GM12878 (cell line): ENCODE data around the gene RPL10A. TPM values are rescaled to one million over a fixed set of nuclear protein-coding genes. Genes with fewer than 3 reads are reported as not detected.

ENCODE experiments used
- ATAC-seq: fragments of 200-7000 bp; cut with Tn5 transposase; 3 replicates; pipeline ENCODE4 v1.9.1; 2020; ENCODE audit warnings: mild to moderate bottlenecking, moderate library complexity
- BruUV-seq: library from RNA; stranded (reverse); fragments of 400-500 nt; replicated peaks from 2 replicates; lab custom pipeline; 2021; lab: Mats Ljungman, UMichigan
- CTCF ChIA-PET: fragments of 300-600 bp; sonication (Branson Sonifier 250); formaldehyde crosslinking; extraction: SDS; loops from one replicate; lab custom pipeline; 2021; ENCODE audit warnings: inconsistent platforms; lab: Yijun Ruan, JAX
- POLR2A ChIA-PET: fragments of 350-600 bp; formaldehyde crosslinking; extraction: SDS; loops from one replicate; lab custom pipeline; 2021; ENCODE audit warnings: inconsistent platforms; lab: Charles Lee
- RAD21 ChIA-PET: fragments of 300-600 bp; sonication (Branson Sonifier 250); formaldehyde crosslinking; loops from one replicate; lab custom pipeline; 2023; ENCODE audit warnings: antibody characterized with exemption; ENCODE audit not compliant: unreplicated experiment; lab: Charles Lee
- SMC1A ChIA-PET: fragments of 300-600 bp; sonication (Branson Sonifier 250); formaldehyde crosslinking; loops from one replicate; lab custom pipeline; 2023; ENCODE audit not compliant: unreplicated experiment, uncharacterized antibody; lab: Charles Lee
- DNase-seq: peaks from one replicate; pipeline ENCODE4 v3.0.0-alpha.2; 2011; ENCODE audit warnings: low read depth, low spot score
- FAIRE-seq: peaks from 3 replicates; lab custom pipeline; 2011; peaks lifted over from hg19 to GRCh38; lab: Jason Lieb, UNC
- H2AFZ ChIP-seq: 2 replicates; pipeline ENCODE4 v1.6.0; 2011; ENCODE audit warnings: low read depth, low read length, control low read depth; ENCODE audit not compliant: control insufficient read depth
- H3K27ac ChIP-seq: 2 replicates; pipeline ENCODE4 v1.5.1; 2011; ENCODE audit warnings: control low read depth; ENCODE audit not compliant: control insufficient read depth, insufficient read depth
- H3K27me3 ChIP-seq, 2 experiments: replicated peaks in 1 of 2; 2 replicates each; pipeline versions ENCODE4 v1.6.0 to v1.6.1; 2011; ENCODE audit warnings: low read length in 1 of 2; ENCODE audit not compliant: control insufficient read depth in 2 of 2, insufficient read depth in 2 of 2
- H3K36me3 ChIP-seq, 2 experiments: 2 replicates each; pipeline ENCODE4 v1.5.1; 2011; ENCODE audit warnings: low read length in 1 of 2; ENCODE audit not compliant: control insufficient read depth in 2 of 2, insufficient read depth in 2 of 2
- H3K4me1 ChIP-seq: 2 replicates; pipeline ENCODE4 v1.6.1; 2011; ENCODE audit warnings: mild to moderate bottlenecking, low read length, moderate library complexity, mixed read lengths; ENCODE audit not compliant: control insufficient read depth, insufficient read depth
- H3K4me2 ChIP-seq: 2 replicates; pipeline ENCODE4 v1.6.0; 2011; ENCODE audit warnings: control low read depth; ENCODE audit not compliant: control insufficient read depth, insufficient read depth
- H3K4me3 ChIP-seq: fragments of 200-600 bp; sonication (generic); 2 replicates; pipeline ENCODE4 v1.5.1; 2016
- H3K79me2 ChIP-seq: 2 replicates; pipeline ENCODE4 v1.6.0; 2011; ENCODE audit warnings: low read length; ENCODE audit not compliant: control insufficient read depth, insufficient read depth
- H3K9ac ChIP-seq: 2 replicates; pipeline ENCODE4 v1.8.0; 2011; ENCODE audit warnings: low read length, control low read depth, mixed read lengths; ENCODE audit not compliant: control insufficient read depth, insufficient read depth
- H3K9me3 ChIP-seq: replicated peaks from 3 replicates; pipeline ENCODE4 v1.5.1; 2011; ENCODE audit warnings: mild to moderate bottlenecking, low read length; ENCODE audit not compliant: control insufficient read depth, insufficient read depth
- H4K20me1 ChIP-seq: 2 replicates; pipeline ENCODE4 v1.6.0; 2011; ENCODE audit not compliant: control insufficient read depth, insufficient read depth
- DPF2 ChIP-seq: fragments of 450-650 bp; IDR thresholded peaks from 2 replicates; pipeline ENCODE4 v1.6.1; 2017; ENCODE audit warnings: mild to moderate bottlenecking
- ESRRA ChIP-seq: IDR thresholded peaks from 2 replicates; pipeline ENCODE4 v1.6.1; 2012; ENCODE audit warnings: mild to moderate bottlenecking, low read length, improper control_type of control experiment
- FOXK2 ChIP-seq: fragments of 450-650 bp; IDR thresholded peaks from 2 replicates; pipeline ENCODE4 v1.6.1; 2017; ENCODE audit warnings: mild to moderate bottlenecking, moderate library complexity
- HCFC1 ChIP-seq: fragments of 150-350 bp; IDR thresholded peaks from 2 replicates; pipeline ENCODE4 v1.6.1; 2014; ENCODE audit warnings: low read length
- KAT2A ChIP-seq: conservative IDR thresholded peaks from 2 replicates; pipeline ENCODE4 v1.6.1; 2011; ENCODE audit warnings: low read depth, low read length; ENCODE audit not compliant: control insufficient read depth
- KLF5 ChIP-seq: fragments of 450-650 bp; IDR thresholded peaks from 2 replicates; pipeline ENCODE4 v1.6.1; 2014; ENCODE audit warnings: mild to moderate bottlenecking; ENCODE audit not compliant: partially characterized antibody
- MEF2A ChIP-seq: IDR thresholded peaks from 2 replicates; pipeline ENCODE4 v1.6.1; 2011; ENCODE audit warnings: low read depth, mild to moderate bottlenecking, low read length, moderate library complexity; ENCODE audit not compliant: insufficient read depth
- NFYA ChIP-seq: IDR thresholded peaks from 2 replicates; pipeline ENCODE4 v1.6.1; 2011; ENCODE audit warnings: low read depth, mild to moderate bottlenecking, low read length, improper control_type of control experiment, borderline replicate concordance
- NKRF ChIP-seq: fragments of 450-650 bp; conservative IDR thresholded peaks from 2 replicates; pipeline ENCODE4 v1.6.1; 2017; ENCODE audit warnings: mild to moderate bottlenecking, moderate library complexity
- NR2C2 ChIP-seq: IDR thresholded peaks from 2 replicates; pipeline ENCODE4 v1.6.1; 2011; ENCODE audit warnings: borderline replicate concordance, low read depth; ENCODE audit not compliant: control insufficient read depth, insufficient read length
- PAX5 ChIP-seq: IDR thresholded peaks from 2 replicates; pipeline ENCODE4 v1.6.1; 2011; ENCODE audit warnings: low read depth, low read length, borderline replicate concordance
- PKNOX1 ChIP-seq: fragments of 450-650 bp; IDR thresholded peaks from 2 replicates; pipeline ENCODE4 v1.6.1; 2016; ENCODE audit warnings: mild to moderate bottlenecking
- RAD21 ChIP-seq: IDR thresholded peaks from 2 replicates; pipeline ENCODE4 v1.6.1; 2011; ENCODE audit warnings: mild to moderate bottlenecking, low read depth, low read length, moderate library complexity; ENCODE audit not compliant: insufficient read depth
- SMAD1 ChIP-seq: fragments of 450-650 bp; IDR thresholded peaks from 2 replicates; pipeline ENCODE4 v1.6.1; 2018; ENCODE audit warnings: mild to moderate bottlenecking, low read depth; ENCODE audit not compliant: partially characterized antibody
- SRF ChIP-seq, 2 experiments: IDR thresholded peaks; 2 replicates each; pipeline ENCODE4 v1.6.1; 2011; ENCODE audit warnings: low read depth in 2 of 2, low read length in 2 of 2, mild to moderate bottlenecking in 1 of 2, moderate library complexity in 1 of 2
- STAT1 ChIP-seq: fragments of 450-650 bp; conservative IDR thresholded peaks from 2 replicates; pipeline ENCODE4 v1.6.1; 2014; ENCODE audit warnings: antibody characterized with exemption, mild to moderate bottlenecking
- WGBS: methylation state at CpG from one replicate; pipeline ENCODE4 v1.1.6; 2016; ENCODE audit warnings: low lambda C conversion rate; ENCODE audit not compliant: insufficient replicate concordance, insufficient coverage; ENCODE audit errors: missing lambda C conversion rate; 5-methylcytosine and 5-hydroxymethylcytosine counted together
- in situ Hi-C: fragments of 300-500 bp; cut with MboI; formaldehyde crosslinking; loops from 9 replicates; pipeline ENCODE4 v1.14.3; 2018; ENCODE audit warnings: mixed read lengths
- intact Hi-C: fragments of 100-400 bp; cut with micrococcal nuclease; formaldehyde crosslinking; loops from one replicate; pipeline ENCODE4 v1.14.2; 2022; ENCODE audit not compliant: unreplicated experiment
- polyA plus RNA-seq, 11 experiments: library from polyadenylated mRNA; depleted of rRNA in 4 of 11; unstranded in 6 of 11; stranded (reverse) in 5 of 11; fragments of >200 nt; fragmentation: Nextera tagmentation in 4 of 11; fragmentation: Illumina TruSeq in 1 of 11; extraction: Ambion mirVana in 4 of 11; extraction: Trizol in 1 of 11; gene quantifications; 1 replicate in 1 of 11; 2 replicates in 10 of 11; pipeline versions ENCODE4 v1.2.1 to v1.2.3, GENCODE V29; 2011 to 2016; ENCODE audit warnings: inconsistent platforms in 2 of 11, missing spikeins in 2 of 11, low read depth in 1 of 11
- total RNA-seq, 4 experiments: library from RNA; depleted of rRNA in 3 of 4; stranded (reverse); fragments of >200 nt in 3 of 4; fragmentation: Illumina TruSeq in 1 of 4; extraction: Trizol in 1 of 4; gene quantifications; 2 replicates each; pipeline versions ENCODE4 v1.2.1 to v1.2.3, GENCODE V29; 2013 to 2021

RPL10A gene
- total and polyA plus RNA-seq, 10 of the 15 experiments (the other 5 are each of a cell fraction or from before 2014, with no cell fraction given): 833 to 4,029 (median 2,795) TPM

- TF ChIP-seq SMAD1: no peak
- TF ChIP-seq STAT1: no peak
- no peak for TF ChIP-seq RAD21
- 0 out of 2 replicates have a peak, but pooled peaks have one; percentile 5 for TF ChIP-seq DPF2
- TF ChIP-seq PAX5: no peak
- TF ChIP-seq MEF2A: no peak
- 0 out of 4 replicates have a peak, but pooled peaks of 1 of the 2 experiments have one; percentile 18 for TF ChIP-seq SRF (IDR thresholded peaks at IDR 0.05; ENCODE audit: low read depth in 2 of 2, low read length in 2 of 2)
- TF ChIP-seq, all 136 proteins: peak for 3
Measured at GRCh38 chr6:35497571-35498421, 29.6 kb downstream of the RPL10A start (continued).

- Histone ChIP-seq H3K27me3 (peaks cover 1 to 16% of the 10 kb centered on the region in 2 experiments), H4K20me1 (no peaks in the 10 kb centered on the region), H3K27ac (no peak overlapping the region), H2AFZ (no peak overlapping the region), H3K4me1 (peaks cover 8% of the 10 kb centered on the region), H3K9me3 (no peaks in the 10 kb centered on the region), H3K79me2 (no peaks in the 10 kb centered on the region), H3K36me3 (no peaks in the 10 kb centered on the region), H3K4me2 (no peak overlapping the region), H3K9ac (no peak overlapping the region), H3K4me3 (no peak overlapping the region)
- RAD21 ChIA-PET: no interaction called here
- POLR2A ChIA-PET: no interaction called here
- no peak for ATAC-seq
- no peak for TF ChIP-seq NKRF
- no peak for TF ChIP-seq HCFC1
- no peak for TF ChIP-seq KAT2A
- TF ChIP-seq FOXK2: no peak
- TF ChIP-seq NR2C2: no peak
- no peak for TF ChIP-seq NFYA
- TF ChIP-seq PKNOX1: no peak
- TF ChIP-seq ESRRA: no peak
- TF ChIP-seq KLF5: no peak
- no TSS peak for BruUV-seq
- intact Hi-C loops (no loop called here), in situ Hi-C loops (no loop called here)
- no peak for FAIRE-seq
- CTCF ChIA-PET: no interaction called here
- SMC1A ChIA-PET: no interaction called here
- DNase-seq: no peak
- WGBS: 45% methylated on average over 14 of the region's 14 CpGs
Measured at GRCh38 chr6:35498422-35499067, 30.3 kb downstream of the RPL10A start.
